Transverse colon (tissue), 3 donors: ENCODE data around the gene RPS14.

Experiments used
- CTCF ChIP-seq, 5 experiments: fragments of 200-600 bp in 3 of 5; fragments of 450-650 bp in 2 of 5; sonication (generic) in 3 of 5; IDR thresholded peaks; 1 replicate in 2 of 5; 2 replicates in 3 of 5; pipeline ENCODE4 v1.5.1; 2016 to 2017; ENCODE audit warnings: antibody characterized with exemption in 5 of 5, inconsistent platforms in 3 of 5, mild to moderate bottlenecking in 2 of 5, moderate library complexity in 1 of 5
- EP300 ChIP-seq: sonication (generic); formaldehyde crosslinking; IDR thresholded peaks from one replicate; pipeline ENCODE4 v1.6.1; 2017; ENCODE audit warnings: antibody characterized with exemption, low read depth

- TF ChIP-seq CTCF (IDR thresholded peaks at IDR 0.05) (no peak), EP300 (no peak)
These were observed 55.4 kb downstream of the RPS14 start for GRCh38 chr5:150394131-150394530.
